SK-N-SH (cell line): ENCODE data around the gene METTL4. TPM values are rescaled to one million over a fixed set of nuclear protein-coding genes. Genes with fewer than 3 reads are reported as not detected.

ENCODE experiments used
- CTCF ChIA-PET: fragments of 300-600, 350-600 bp; formaldehyde crosslinking; extraction: SDS; loops from one replicate; lab custom pipeline; 2021; lab: Yijun Ruan, JAX
- POLR2A ChIA-PET: fragments of 350-600 bp; sonication (Branson Sonifier 250); formaldehyde crosslinking; extraction: SDS; loops from one replicate; lab custom pipeline; 2020; ENCODE audit warnings: antibody characterized with exemption, inconsistent platforms; lab: Yijun Ruan, JAX
- DNase-seq: peaks from one replicate; pipeline ENCODE4 v3.0.0; 2012
- H2AFZ ChIP-seq: fragments of 200-600 bp; sonication (generic); 2 replicates; pipeline ENCODE4 v1.8.1; 2016; ENCODE audit warnings: antibody characterized with exemption, mild to moderate bottlenecking, low read depth
- H3F3A ChIP-seq: fragments of 200-600 bp; sonication (generic); replicated peaks from 2 replicates; pipeline ENCODE3; 2016; ENCODE audit warnings: antibody characterized with exemption, mild to moderate bottlenecking; ENCODE audit not compliant: insufficient read depth
- H3K27ac ChIP-seq, 2 experiments: fragments of 200-500 bp in 1 of 2; fragments of 200-600 bp in 1 of 2; sonication (Bioruptor generic) in 1 of 2; sonication (generic), shearing (Covaris generic) in 1 of 2; 2 replicates each; pipeline versions ENCODE4 v1.5.1 to v1.6.1; 2014 to 2016; ENCODE audit warnings: low read depth in 2 of 2, inconsistent platforms in 1 of 2, low read length in 1 of 2, mild to moderate bottlenecking in 1 of 2, mixed read lengths in 1 of 2
- H3K27me3 ChIP-seq: fragments of 200-600 bp; sonication (generic), shearing (Covaris generic); 2 replicates; pipeline ENCODE4 v1.6.1; 2016; ENCODE audit warnings: mixed run types; ENCODE audit not compliant: insufficient read depth
- H3K36me3 ChIP-seq, 2 experiments: fragments of 200-500 bp in 1 of 2; fragments of 200-600 bp in 1 of 2; sonication (Bioruptor generic) in 1 of 2; sonication (generic) in 1 of 2; replicated peaks in 1 of 2; 2 replicates each; pipeline versions ENCODE3 to v1.5.1; 2014 to 2016; ENCODE audit warnings: low read length in 1 of 2, mild to moderate bottlenecking in 1 of 2; ENCODE audit not compliant: insufficient read depth in 2 of 2, control insufficient read depth in 1 of 2
- H3K4me1 ChIP-seq, 2 experiments: fragments of 200-500 bp in 1 of 2; fragments of 200-600 bp in 1 of 2; sonication (Bioruptor generic) in 1 of 2; sonication (generic), shearing (Covaris generic) in 1 of 2; 2 replicates each; pipeline versions ENCODE4 v1.5.1 to v1.6.1; 2014 to 2016; ENCODE audit warnings: low read depth in 1 of 2, low read length in 1 of 2, mixed run types in 1 of 2; ENCODE audit not compliant: insufficient read depth in 2 of 2, control insufficient read depth in 1 of 2
- H3K4me2 ChIP-seq: fragments of 200-600 bp; sonication (generic), shearing (Covaris generic); 2 replicates; pipeline ENCODE4 v1.6.1; 2017; ENCODE audit warnings: mixed run types
- H3K4me3 ChIP-seq, 2 experiments: fragments of 200-500 bp in 1 of 2; fragments of 200-600 bp in 1 of 2; sonication (Bioruptor generic) in 1 of 2; sonication (generic), shearing (Covaris generic) in 1 of 2; 2 replicates each; pipeline versions ENCODE4 v1.5.1 to v1.8.1; 2014 to 2016; ENCODE audit warnings: low read depth in 2 of 2, inconsistent platforms in 1 of 2, low read length in 1 of 2, mild to moderate bottlenecking in 1 of 2, mixed read lengths in 1 of 2, moderate library complexity in 1 of 2
- H3K79me2 ChIP-seq: fragments of 200-600 bp; sonication (generic); 2 replicates; pipeline ENCODE4 v1.8.1; 2017; ENCODE audit warnings: mild to moderate bottlenecking; ENCODE audit not compliant: insufficient read depth
- H3K9ac ChIP-seq: fragments of 200-600 bp; sonication (generic); 2 replicates; pipeline ENCODE4 v1.6.1; 2017; ENCODE audit warnings: mixed run types
- H3K9me2 ChIP-seq: fragments of 200-600 bp; sonication (generic); 2 replicates; pipeline ENCODE4 v1.6.1; 2017; ENCODE audit warnings: mixed run types
- H3K9me3 ChIP-seq: fragments of 200-600 bp; sonication (generic); 2 replicates; pipeline ENCODE4 v1.6.1; 2017; ENCODE audit warnings: mixed run types, mild to moderate bottlenecking, moderate library complexity
- H4K20me1 ChIP-seq: fragments of 200-600 bp; sonication (generic); 2 replicates; pipeline ENCODE4 v1.6.1; 2017; ENCODE audit warnings: mild to moderate bottlenecking, mixed run types; ENCODE audit not compliant: insufficient read depth
- CHD2 ChIP-seq: fragments of 150-350 bp; IDR thresholded peaks from 2 replicates; pipeline ENCODE4 v1.6.1; 2018; ENCODE audit warnings: low read length; ENCODE audit not compliant: partially characterized antibody
- CTCF ChIP-seq: fragments of 200-600 bp; sonication (generic); IDR thresholded peaks from 2 replicates; pipeline ENCODE4 v1.6.1; 2017; ENCODE audit warnings: antibody characterized with exemption, mild to moderate bottlenecking, moderate library complexity
- EZH2phosphoT487 ChIP-seq: fragments of 200-600 bp; sonication (generic); IDR thresholded peaks from 2 replicates; pipeline ENCODE4 v1.6.1; 2017; ENCODE audit warnings: low read depth, mixed run types, mild to moderate bottlenecking, antibody characterized with exemption, moderate library complexity, borderline replicate concordance
- FOSL2 ChIP-seq: IDR thresholded peaks from 2 replicates; pipeline ENCODE4 v1.4.0; 2012; ENCODE audit warnings: low read depth, mild to moderate bottlenecking, moderate library complexity, borderline replicate concordance
- FOXJ3 ChIP-seq: sonication (generic); formaldehyde crosslinking; IDR thresholded peaks from 2 replicates; pipeline ENCODE4 v1.5.1; 2020; ENCODE audit warnings: mild to moderate bottlenecking, missing genetic modification reagents
- FOXM1 ChIP-seq: IDR thresholded peaks from 2 replicates; pipeline ENCODE4 v1.4.0; 2012; ENCODE audit warnings: low read depth, mild to moderate bottlenecking
- JUND ChIP-seq: IDR thresholded peaks from 2 replicates; pipeline ENCODE4 v1.4.0; 2012
- MAX ChIP-seq: IDR thresholded peaks from 2 replicates; pipeline ENCODE4 v1.4.0; 2012; ENCODE audit warnings: low read depth
- MEF2A ChIP-seq: IDR thresholded peaks from 2 replicates; pipeline ENCODE4 v1.4.0; 2012; ENCODE audit warnings: low read depth, borderline replicate concordance
- MXI1 ChIP-seq: IDR thresholded peaks from 2 replicates; pipeline ENCODE4 v1.6.1; 2012; ENCODE audit warnings: mild to moderate bottlenecking, low read depth, low read length, improper control_type of control experiment
- NFIC ChIP-seq: IDR thresholded peaks from 2 replicates; pipeline ENCODE4 v1.4.0; 2012; ENCODE audit warnings: borderline replicate concordance
- NRF1 ChIP-seq: IDR thresholded peaks from 2 replicates; pipeline ENCODE4 v1.6.1; 2012; ENCODE audit warnings: low read depth, mild to moderate bottlenecking, low read length
- POLR2AphosphoS5 ChIP-seq: IDR thresholded peaks from 2 replicates; pipeline ENCODE4 v1.6.1; 2012; ENCODE audit warnings: low read depth, low read length
- RCOR1 ChIP-seq: fragments of 150-350 bp; IDR thresholded peaks from 2 replicates; pipeline ENCODE4 v1.6.1; 2017; ENCODE audit warnings: antibody characterized with exemption, low read length
- SIN3A ChIP-seq: IDR thresholded peaks from 2 replicates; pipeline ENCODE4 v1.6.1; 2012; ENCODE audit warnings: low read depth, mild to moderate bottlenecking, low read length, moderate library complexity, borderline replicate concordance
- TAF1 ChIP-seq: IDR thresholded peaks from 2 replicates; pipeline ENCODE4 v1.6.1; 2012; ENCODE audit warnings: low read depth, mild to moderate bottlenecking, low read length, moderate library complexity, borderline replicate concordance
- TEAD4 ChIP-seq: IDR thresholded peaks from 2 replicates; pipeline ENCODE4 v1.4.0; 2012; ENCODE audit warnings: mild to moderate bottlenecking, borderline replicate concordance; ENCODE audit not compliant: insufficient read depth
- USF2 ChIP-seq: fragments of 150-350 bp; IDR thresholded peaks from 2 replicates; pipeline ENCODE4 v1.6.1; 2017; ENCODE audit warnings: antibody characterized with exemption, low read length, low read depth, borderline replicate concordance
- YY1 ChIP-seq: IDR thresholded peaks from 2 replicates; pipeline ENCODE4 v1.4.0; 2012; ENCODE audit warnings: low read depth, mild to moderate bottlenecking
- WGBS: methylation state at CpG from one replicate; pipeline ENCODE4 v1.1.6; 2017; ENCODE audit warnings: low lambda C conversion rate; 5-methylcytosine and 5-hydroxymethylcytosine counted together
- polyA plus RNA-seq, 3 experiments: library from polyadenylated mRNA; depleted of rRNA; stranded (reverse); fragments of >200 nt; gene quantifications; 2 replicates each; pipeline ENCODE4 v1.2.3, GENCODE V29; 2012
- TF ChIP-seq, protein P1 (sequence below): IDR thresholded peaks from 2 replicates; pipeline ENCODE4 v1.4.0; 2012; ENCODE audit warnings: low read depth, borderline replicate concordance
- TF ChIP-seq, protein P2 (sequence below): IDR thresholded peaks from 2 replicates; pipeline ENCODE4 v1.4.0; 2012; ENCODE audit warnings: low read depth, borderline replicate concordance

Gene METTL4
- polyA plus RNA-seq, 1 of the 3 experiments (the other 2 are of a cell fraction) = 2.9 TPM

GRCh38 chr18:2568605-2569004 is 2.7 kb downstream of the METTL4 start (continued):
- TF ChIP-seq, protein P1, sequence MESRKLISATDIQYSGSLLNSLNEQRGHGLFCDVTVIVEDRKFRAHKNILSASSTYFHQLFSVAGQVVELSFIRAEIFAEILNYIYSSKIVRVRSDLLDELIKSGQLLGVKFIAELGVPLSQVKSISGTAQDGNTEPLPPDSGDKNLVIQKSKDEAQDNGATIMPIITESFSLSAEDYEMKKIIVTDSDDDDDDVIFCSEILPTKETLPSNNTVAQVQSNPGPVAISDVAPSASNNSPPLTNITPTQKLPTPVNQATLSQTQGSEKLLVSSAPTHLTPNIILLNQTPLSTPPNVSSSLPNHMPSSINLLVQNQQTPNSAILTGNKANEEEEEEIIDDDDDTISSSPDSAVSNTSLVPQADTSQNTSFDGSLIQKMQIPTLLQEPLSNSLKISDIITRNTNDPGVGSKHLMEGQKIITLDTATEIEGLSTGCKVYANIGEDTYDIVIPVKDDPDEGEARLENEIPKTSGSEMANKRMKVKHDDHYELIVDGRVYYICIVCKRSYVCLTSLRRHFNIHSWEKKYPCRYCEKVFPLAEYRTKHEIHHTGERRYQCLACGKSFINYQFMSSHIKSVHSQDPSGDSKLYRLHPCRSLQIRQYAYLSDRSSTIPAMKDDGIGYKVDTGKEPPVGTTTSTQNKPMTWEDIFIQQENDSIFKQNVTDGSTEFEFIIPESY = no peak
- TF ChIP-seq, protein P2, sequence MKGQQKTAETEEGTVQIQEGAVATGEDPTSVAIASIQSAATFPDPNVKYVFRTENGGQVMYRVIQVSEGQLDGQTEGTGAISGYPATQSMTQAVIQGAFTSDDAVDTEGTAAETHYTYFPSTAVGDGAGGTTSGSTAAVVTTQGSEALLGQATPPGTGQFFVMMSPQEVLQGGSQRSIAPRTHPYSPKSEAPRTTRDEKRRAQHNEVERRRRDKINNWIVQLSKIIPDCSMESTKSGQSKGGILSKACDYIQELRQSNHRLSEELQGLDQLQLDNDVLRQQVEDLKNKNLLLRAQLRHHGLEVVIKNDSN = no peak
- TF ChIP-seq MXI1 (no peak), POLR2AphosphoS5 (no peak), FOSL2 (no peak)

DNA sequence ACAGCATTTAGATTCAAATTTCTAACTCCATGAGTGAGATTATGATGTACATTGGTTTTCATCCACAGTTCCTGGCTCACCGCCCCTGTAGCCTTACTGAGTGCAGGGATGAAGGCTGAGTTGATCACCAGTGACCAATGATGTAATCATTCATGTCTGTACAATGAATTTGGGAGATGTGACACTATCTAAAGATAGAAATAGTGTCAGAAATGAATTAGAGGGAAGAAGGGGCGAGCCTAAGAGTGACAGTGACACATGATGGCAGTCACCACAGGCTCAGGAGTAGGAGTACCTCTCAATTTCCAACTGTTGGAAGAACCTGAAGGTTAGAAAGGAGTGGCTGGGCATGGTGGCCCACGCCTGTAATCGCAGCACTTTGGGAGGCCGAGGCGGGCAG is 3.2 kb downstream of the METTL4 start:
- peaks cover 4% of the 10 kb centered on the region for H3F3A ChIP-seq
- 0 out of 2 replicates have a peak, but pooled peaks cover 3% of the 10 kb centered on the region for H3K9me2 ChIP-seq
- TF ChIP-seq EZH2phosphoT487 (no peak), FOXM1 (no peak), USF2 (no peak), TEAD4 (no peak), TAF1 (no peak), YY1 (no peak), FOSL2 (no peak), RCOR1 (no peak), MEF2A (no peak), MXI1 (no peak), NFIC (no peak), JUND (no peak), CTCF (no peak), MAX (no peak), POLR2AphosphoS5 (no peak), FOXJ3 (CRISPR knock-in tag) (no peak), SIN3A (no peak), CHD2 (no peak), NRF1 (no peak)
- TF ChIP-seq, protein P1 = no peak
- peaks cover 12 to 17% of the 10 kb centered on the region in 2 experiments for H3K36me3 ChIP-seq
- H3K9me3 ChIP-seq = no peaks in the 10 kb centered on the region
- H2AFZ ChIP-seq = no peak overlapping the region
- no peaks in the 10 kb centered on the region for H4K20me1 ChIP-seq
- H3K9ac ChIP-seq = no peak overlapping the region
- no peaks in the 10 kb centered on the region for H3K27me3 ChIP-seq
- ChIA-PET POLR2A (no interaction called here), CTCF (interaction anchor here (0.6 to 1.1 kb wide), 2 partner anchors 14 to 123 kb away, joined by 3 to 4 read pairs; no protein-coding TSS in a partner anchor)
- DNase-seq = no peak
- WGBS = 82% methylated on average over 6 of the region's 6 CpGs
- peaks cover 52% of the 10 kb centered on the region for H3K79me2 ChIP-seq
- peaks cover 10 to 18% of the 10 kb centered on the region in 2 experiments; a peak in 2 of 4 replicates for H3K4me1 ChIP-seq
- H3K27ac ChIP-seq = no peak overlapping the region
- H3K4me3 ChIP-seq = no peak overlapping the region
- H3K4me2 ChIP-seq = no peak overlapping the region
